Panc1 (cell line): ENCODE data around the gene PNMA1. TPM values are rescaled to one million over a fixed set of nuclear protein-coding genes. Genes with fewer than 3 reads are reported as not detected.

ENCODE experiments used
- ATAC-seq: fragments of 200-7000 bp; cut with Tn5 transposase; 2 replicates; pipeline ENCODE4 v1.9.1; 2020; ENCODE audit warnings: mild to moderate bottlenecking, moderate library complexity
- BruUV-seq: library from RNA; stranded (reverse); fragments of 400-500 nt; replicated peaks from 2 replicates; lab custom pipeline; 2021; lab: Mats Ljungman, UMichigan
- CTCF ChIA-PET: fragments of 300-600 bp; sonication (Branson Sonifier 250); formaldehyde crosslinking; loops from one replicate; lab custom pipeline; 2022; ENCODE audit warnings: antibody characterized with exemption; lab: Charles Lee
- POLR2A ChIA-PET: fragments of 300-600 bp; sonication (Branson Sonifier 250); formaldehyde crosslinking; loops from one replicate; lab custom pipeline; 2022; ENCODE audit warnings: antibody characterized with exemption; lab: Charles Lee
- DNase-seq: peaks from one replicate; pipeline ENCODE4 v3.0.0-alpha.2; 2010; ENCODE audit warnings: low read depth, low spot score
- H3K27ac ChIP-seq: 2 replicates; pipeline ENCODE4 v1.5.1; 2011; ENCODE audit warnings: mild to moderate bottlenecking, low read length, inconsistent platforms
- H3K27me3 ChIP-seq: fragments of 200-500 bp; sonication (Bioruptor generic); 2 replicates; pipeline ENCODE4 v1.6.0; 2014; ENCODE audit warnings: low read length, inconsistent platforms; ENCODE audit not compliant: control insufficient read depth, insufficient read depth
- H3K36me3 ChIP-seq: fragments of 200-500 bp; sonication (Bioruptor generic); 2 replicates; pipeline ENCODE4 v1.5.1; 2014; ENCODE audit warnings: inconsistent platforms, mild to moderate bottlenecking, low read length, moderate library complexity; ENCODE audit not compliant: control insufficient read depth, insufficient read depth
- H3K4me1 ChIP-seq: 2 replicates; pipeline ENCODE4 v1.5.1; 2011; ENCODE audit warnings: inconsistent platforms, mild to moderate bottlenecking, low read length, moderate library complexity; ENCODE audit not compliant: control insufficient read depth, insufficient read depth
- H3K4me3 ChIP-seq, 2 experiments: 2 replicates each; pipeline ENCODE4 v1.5.1; 2011 to 2012; ENCODE audit warnings: low read depth in 2 of 2, low read length in 2 of 2, mild to moderate bottlenecking in 2 of 2, inconsistent platforms in 1 of 2, moderate library complexity in 1 of 2
- H3K9me3 ChIP-seq: fragments of 200-500 bp; sonication (Bioruptor generic); 2 replicates; pipeline ENCODE4 v1.5.1; 2014; ENCODE audit warnings: low read depth, mild to moderate bottlenecking, inconsistent platforms, low read length, moderate library complexity; ENCODE audit not compliant: control insufficient read depth, insufficient read depth
- POLR2AphosphoS5 ChIP-seq: IDR thresholded peaks from 2 replicates; pipeline ENCODE4 v1.6.1; 2012; ENCODE audit warnings: mild to moderate bottlenecking, low read depth, low read length, moderate library complexity
- SIN3A ChIP-seq: IDR thresholded peaks from 2 replicates; pipeline ENCODE4 v1.6.1; 2012; ENCODE audit warnings: low read depth, mild to moderate bottlenecking, low read length, moderate library complexity, borderline replicate concordance; ENCODE audit not compliant: insufficient read depth
- TCF7L2 ChIP-seq: IDR thresholded peaks from 2 replicates; pipeline ENCODE4 v1.6.1; 2011; ENCODE audit warnings: mild to moderate bottlenecking, low read depth, low read length, inconsistent platforms
- in situ Hi-C: cut with HindIII; loops from 2 replicates; pipeline ENCODE4 v1.10.0; 2016; ENCODE audit warnings: low sequenced_read_pairs, low pct_unique_long_range_greater_than_20kb
- intact Hi-C: fragments of 100-400 bp; cut with micrococcal nuclease; formaldehyde crosslinking; loops from one replicate; pipeline ENCODE4 v1.10.0; 2022; ENCODE audit not compliant: unreplicated experiment
- total RNA-seq: library from RNA; stranded (reverse); gene quantifications from one replicate; pipeline ENCODE4 v1.2.1, GENCODE V29; 2021; ENCODE audit not compliant: unreplicated experiment
- TF ChIP-seq, protein P1 (sequence below): fragments of 450-650 bp; IDR thresholded peaks from 2 replicates; pipeline ENCODE4 v1.5.1; 2017; ENCODE audit warnings: mild to moderate bottlenecking
- TF ChIP-seq, protein P2 (sequence below), 2 experiments: IDR thresholded peaks; 2 replicates each; pipeline ENCODE4 v1.6.1; 2011 to 2012; ENCODE audit warnings: low read depth in 2 of 2, control low read depth in 1 of 2, low read length in 1 of 2, mild to moderate bottlenecking in 1 of 2, moderate library complexity in 1 of 2; ENCODE audit not compliant: insufficient read depth in 1 of 2

The PNMA1 gene
- total RNA-seq, 1 experiment from 2014 or later, result 49.7 TPM

DNA sequence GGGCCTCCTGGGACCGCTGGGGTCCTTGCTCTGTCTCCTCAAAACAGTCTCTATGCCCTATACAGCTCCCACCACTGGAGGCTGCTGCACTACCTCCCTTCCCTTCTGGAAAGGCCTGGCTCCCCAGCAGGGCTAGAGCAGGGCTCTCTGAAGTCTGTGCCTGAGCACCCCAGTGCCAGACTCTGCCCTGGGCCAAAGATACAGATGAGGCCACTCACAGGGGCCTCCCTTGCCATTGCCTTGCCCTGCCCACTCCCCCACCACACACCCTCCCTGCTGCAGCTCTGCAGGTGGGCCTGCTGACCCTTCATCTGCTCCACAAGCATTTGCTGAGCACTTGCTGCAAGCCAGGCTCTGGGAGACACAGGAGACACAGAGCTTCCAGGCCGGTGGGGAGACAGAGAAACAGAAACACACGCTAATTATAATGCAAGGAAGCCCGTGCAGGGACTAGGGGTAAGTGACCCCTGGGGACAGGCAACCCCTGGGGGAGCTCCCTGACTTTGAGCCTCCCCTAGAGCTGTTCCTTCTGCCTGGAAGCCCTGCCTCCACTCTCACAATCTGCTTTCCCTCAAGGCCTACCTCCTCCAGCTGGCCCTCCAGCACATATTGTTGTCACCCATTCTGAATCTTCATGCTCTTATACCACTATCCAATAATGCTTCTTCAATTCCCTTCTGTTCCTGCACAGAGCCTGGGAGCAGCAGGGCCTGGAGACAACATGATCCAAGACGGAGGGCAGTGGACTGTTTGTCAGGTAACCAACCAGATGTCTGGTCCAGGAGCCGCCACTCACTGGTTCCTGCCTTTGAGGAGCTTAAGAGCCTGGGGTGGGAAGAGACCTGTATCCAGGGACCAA lies 32.6 kb upstream of the PNMA1 start:
- DNase-seq, result no peak
- in situ Hi-C loops, result no loop called here
- BruUV-seq, result no TSS peak
- no peak overlapping the region for H3K4me3 ChIP-seq
- ChIA-PET POLR2A (no interaction called here), CTCF (interaction anchor here (1.0 kb wide), 1 partner anchor 12 kb away, joined by 3 read pairs; no protein-coding TSS in a partner anchor)
- peaks cover 95% of the 10 kb centered on the region for H3K4me1 ChIP-seq
- H3K36me3 ChIP-seq, result no peaks in the 10 kb centered on the region
- H3K9me3 ChIP-seq, result no peaks in the 10 kb centered on the region
- no peaks in the 10 kb centered on the region for H3K27me3 ChIP-seq
- ATAC-seq, result peak; percentile 42; the same call in 1 of the 2 replicates
- intact Hi-C loops, result no loop called here
- TF ChIP-seq, protein P1, sequence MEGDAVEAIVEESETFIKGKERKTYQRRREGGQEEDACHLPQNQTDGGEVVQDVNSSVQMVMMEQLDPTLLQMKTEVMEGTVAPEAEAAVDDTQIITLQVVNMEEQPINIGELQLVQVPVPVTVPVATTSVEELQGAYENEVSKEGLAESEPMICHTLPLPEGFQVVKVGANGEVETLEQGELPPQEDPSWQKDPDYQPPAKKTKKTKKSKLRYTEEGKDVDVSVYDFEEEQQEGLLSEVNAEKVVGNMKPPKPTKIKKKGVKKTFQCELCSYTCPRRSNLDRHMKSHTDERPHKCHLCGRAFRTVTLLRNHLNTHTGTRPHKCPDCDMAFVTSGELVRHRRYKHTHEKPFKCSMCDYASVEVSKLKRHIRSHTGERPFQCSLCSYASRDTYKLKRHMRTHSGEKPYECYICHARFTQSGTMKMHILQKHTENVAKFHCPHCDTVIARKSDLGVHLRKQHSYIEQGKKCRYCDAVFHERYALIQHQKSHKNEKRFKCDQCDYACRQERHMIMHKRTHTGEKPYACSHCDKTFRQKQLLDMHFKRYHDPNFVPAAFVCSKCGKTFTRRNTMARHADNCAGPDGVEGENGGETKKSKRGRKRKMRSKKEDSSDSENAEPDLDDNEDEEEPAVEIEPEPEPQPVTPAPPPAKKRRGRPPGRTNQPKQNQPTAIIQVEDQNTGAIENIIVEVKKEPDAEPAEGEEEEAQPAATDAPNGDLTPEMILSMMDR, result no peak
- peak overlapping the region; percentile 82 for H3K27ac ChIP-seq

DNA sequence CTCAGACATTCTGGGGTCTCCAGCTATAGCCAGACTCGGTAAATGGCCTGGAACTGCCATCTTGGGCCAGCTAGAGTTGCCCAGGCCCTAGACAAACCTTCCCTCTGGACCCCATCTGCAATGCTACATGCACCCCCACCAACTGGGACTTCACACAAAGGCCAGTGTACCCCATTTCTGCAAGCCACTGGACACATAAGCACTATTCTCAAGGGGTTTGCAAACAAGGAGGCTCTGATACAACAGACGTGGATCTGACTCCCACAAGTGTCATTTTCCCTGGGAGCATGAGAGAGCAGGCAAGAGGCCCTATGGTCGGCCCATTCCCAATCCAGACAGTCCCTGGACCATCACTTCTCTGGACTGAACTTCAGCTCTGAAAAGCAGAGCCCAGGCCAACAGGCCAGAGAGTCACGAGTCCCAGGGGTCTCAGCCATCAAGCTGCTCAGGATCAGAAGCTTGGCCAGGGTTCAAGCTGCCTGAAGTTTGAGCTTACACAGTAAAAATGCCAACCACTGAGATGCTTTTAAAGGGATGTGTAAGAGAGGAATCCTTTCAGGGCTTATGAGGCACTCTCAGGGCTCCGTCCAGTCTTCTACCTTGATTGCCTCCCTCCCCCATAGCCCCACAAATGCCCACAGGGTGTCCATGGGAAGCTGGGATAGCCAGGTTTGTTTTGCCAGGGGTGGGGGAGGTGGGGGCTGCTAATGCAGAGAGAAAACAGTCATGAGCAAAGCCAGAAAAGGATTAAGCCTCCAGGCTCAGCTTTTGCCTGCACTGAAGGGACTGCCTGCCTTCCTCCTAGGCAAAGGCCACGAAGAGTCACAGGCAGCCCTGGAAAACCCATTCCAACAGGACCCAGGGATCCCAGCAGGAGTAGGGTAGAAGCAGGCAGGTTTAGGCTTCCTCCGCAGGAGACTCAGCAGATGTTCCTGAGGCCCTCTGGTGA lies 31.7 kb upstream of the PNMA1 start:
- H3K27me3 ChIP-seq, result no peaks in the 10 kb centered on the region
- no peaks in the 10 kb centered on the region for H3K36me3 ChIP-seq
- TF ChIP-seq POLR2AphosphoS5, result no peak
- TF ChIP-seq, protein P1, result no peak
- TF ChIP-seq, protein P2, sequence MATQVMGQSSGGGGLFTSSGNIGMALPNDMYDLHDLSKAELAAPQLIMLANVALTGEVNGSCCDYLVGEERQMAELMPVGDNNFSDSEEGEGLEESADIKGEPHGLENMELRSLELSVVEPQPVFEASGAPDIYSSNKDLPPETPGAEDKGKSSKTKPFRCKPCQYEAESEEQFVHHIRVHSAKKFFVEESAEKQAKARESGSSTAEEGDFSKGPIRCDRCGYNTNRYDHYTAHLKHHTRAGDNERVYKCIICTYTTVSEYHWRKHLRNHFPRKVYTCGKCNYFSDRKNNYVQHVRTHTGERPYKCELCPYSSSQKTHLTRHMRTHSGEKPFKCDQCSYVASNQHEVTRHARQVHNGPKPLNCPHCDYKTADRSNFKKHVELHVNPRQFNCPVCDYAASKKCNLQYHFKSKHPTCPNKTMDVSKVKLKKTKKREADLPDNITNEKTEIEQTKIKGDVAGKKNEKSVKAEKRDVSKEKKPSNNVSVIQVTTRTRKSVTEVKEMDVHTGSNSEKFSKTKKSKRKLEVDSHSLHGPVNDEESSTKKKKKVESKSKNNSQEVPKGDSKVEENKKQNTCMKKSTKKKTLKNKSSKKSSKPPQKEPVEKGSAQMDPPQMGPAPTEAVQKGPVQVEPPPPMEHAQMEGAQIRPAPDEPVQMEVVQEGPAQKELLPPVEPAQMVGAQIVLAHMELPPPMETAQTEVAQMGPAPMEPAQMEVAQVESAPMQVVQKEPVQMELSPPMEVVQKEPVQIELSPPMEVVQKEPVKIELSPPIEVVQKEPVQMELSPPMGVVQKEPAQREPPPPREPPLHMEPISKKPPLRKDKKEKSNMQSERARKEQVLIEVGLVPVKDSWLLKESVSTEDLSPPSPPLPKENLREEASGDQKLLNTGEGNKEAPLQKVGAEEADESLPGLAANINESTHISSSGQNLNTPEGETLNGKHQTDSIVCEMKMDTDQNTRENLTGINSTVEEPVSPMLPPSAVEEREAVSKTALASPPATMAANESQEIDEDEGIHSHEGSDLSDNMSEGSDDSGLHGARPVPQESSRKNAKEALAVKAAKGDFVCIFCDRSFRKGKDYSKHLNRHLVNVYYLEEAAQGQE (IDR thresholded peaks at IDR 0.05; ENCODE audit: insufficient read depth in 1 of 2, low read depth in 2 of 2, low read length in 1 of 2), result no peak
- no peak for TF ChIP-seq TCF7L2
- TF ChIP-seq SIN3A, result no peak
- peak overlapping the region; percentile 82 for H3K27ac ChIP-seq
- no TSS peak for BruUV-seq
- DNase-seq, result no peak
- no peak overlapping the region for H3K4me3 ChIP-seq
- ChIA-PET POLR2A (interaction anchor here (2.0 kb wide), 1 partner anchor 9 kb away, joined by 5 read pairs; no protein-coding TSS in a partner anchor), CTCF (interaction anchor here (0.6 to 0.7 kb wide), 2 partner anchors 99 to 131 kb away, joined by 3 read pairs; no protein-coding TSS in a partner anchor)
- intact Hi-C loops, result no loop called here
- no peaks in the 10 kb centered on the region for H3K9me3 ChIP-seq
- peaks cover 95% of the 10 kb centered on the region for H3K4me1 ChIP-seq
- in situ Hi-C loops, result no loop called here
- ATAC-seq, result no peak
